GM23248 (cell line): ENCODE results near the gene NNT. TPM values are rescaled to one million over a fixed set of nuclear protein-coding genes. Genes with fewer than 3 reads are reported as not detected.

Experiments
- DNase-seq: peaks from one replicate; pipeline ENCODE4 v3.0.0-alpha.2; 2015
- H2AFZ ChIP-seq: fragments of 200-600 bp; sonication (generic); 2 replicates; pipeline ENCODE4 v1.6.1; 2016; ENCODE audit warnings: antibody characterized with exemption
- H3F3A ChIP-seq: fragments of 200-600 bp; sonication (generic); 2 replicates; pipeline ENCODE4 v1.6.1; 2016; ENCODE audit warnings: mild to moderate bottlenecking, antibody characterized with exemption, mixed run types; ENCODE audit not compliant: insufficient read depth
- H3K27ac ChIP-seq: fragments of 200-600 bp; sonication (generic); 2 replicates; pipeline ENCODE4 v1.5.1; 2016; ENCODE audit warnings: mild to moderate bottlenecking
- H3K27me3 ChIP-seq: fragments of 200-600 bp; sonication (generic); replicated peaks from 2 replicates; pipeline ENCODE4 v1.6.1; 2016; ENCODE audit warnings: mild to moderate bottlenecking; ENCODE audit not compliant: insufficient read depth
- H3K36me3 ChIP-seq: fragments of 200-600 bp; sonication (generic); 2 replicates; pipeline ENCODE4 v1.6.1; 2016; ENCODE audit warnings: low read depth, mild to moderate bottlenecking
- H3K4me1 ChIP-seq: fragments of 200-600 bp; sonication (generic); 2 replicates; pipeline ENCODE4 v1.6.1; 2016; ENCODE audit warnings: mild to moderate bottlenecking; ENCODE audit not compliant: insufficient read depth
- H3K4me2 ChIP-seq: fragments of 200-600 bp; sonication (generic); one replicate; pipeline ENCODE4 v1.6.1; 2016; ENCODE audit warnings: mild to moderate bottlenecking; ENCODE audit not compliant: unreplicated experiment
- H3K4me3 ChIP-seq: fragments of 200-600 bp; sonication (generic); 2 replicates; pipeline ENCODE4 v1.5.1; 2016; ENCODE audit warnings: mild to moderate bottlenecking
- H3K79me2 ChIP-seq: fragments of 200-600 bp; sonication (generic); 2 replicates; pipeline ENCODE4 v1.6.1; 2016; ENCODE audit warnings: mild to moderate bottlenecking; ENCODE audit not compliant: insufficient read depth
- H3K9ac ChIP-seq: fragments of 200-600 bp; sonication (generic); 2 replicates; pipeline ENCODE4 v1.6.1; 2016; ENCODE audit warnings: mild to moderate bottlenecking
- H3K9me2 ChIP-seq: fragments of 200-600 bp; sonication (generic); 2 replicates; pipeline ENCODE4 v1.6.1; 2016; ENCODE audit warnings: mixed run types, mild to moderate bottlenecking, moderate library complexity; ENCODE audit not compliant: insufficient read depth
- H3K9me3 ChIP-seq: fragments of 200-600 bp; sonication (generic); one replicate; pipeline ENCODE4 v1.6.1; 2017; ENCODE audit warnings: low read depth
- H4K20me1 ChIP-seq: fragments of 200-600 bp; sonication (generic); 2 replicates; pipeline ENCODE4 v1.6.0; 2016; ENCODE audit not compliant: insufficient read depth
- EZH2 ChIP-seq: fragments of 200-600 bp; sonication (generic); IDR thresholded peaks from 2 replicates; pipeline ENCODE4 v1.6.1; 2018; ENCODE audit warnings: antibody characterized with exemption, mild to moderate bottlenecking; ENCODE audit not compliant: insufficient read depth, poor library complexity, severe bottlenecking
- EZH2phosphoT487 ChIP-seq: fragments of 200-600 bp; sonication (generic); IDR thresholded peaks from 2 replicates; pipeline ENCODE4 v1.6.1; 2018; ENCODE audit warnings: antibody characterized with exemption, moderate library complexity, mild to moderate bottlenecking, low read depth; ENCODE audit not compliant: insufficient read depth
- WGBS, 2 experiments: methylation state at CpG; one replicate each; pipeline ENCODE4 v1.1.6; 2015 to 2017; ENCODE audit warnings: low lambda C conversion rate in 2 of 2, low coverage in 1 of 2; ENCODE audit errors: missing lambda C conversion rate in 2 of 2; 5-methylcytosine and 5-hydroxymethylcytosine counted together
- in situ Hi-C: fragments of 300-500 bp; cut with MboI; formaldehyde crosslinking; loops from 2 replicates; pipeline ENCODE4 v1.15.0; 2020
- polyA plus RNA-seq: library from polyadenylated mRNA; unstranded; fragments of >200 nt; fragmentation: Nextera tagmentation; extraction: Ambion mirVana; gene quantifications from 2 replicates; pipeline ENCODE4 v1.2.1, GENCODE V29; 2016
- total RNA-seq: library from RNA; depleted of rRNA; stranded (reverse); fragments of >200 nt; shearing (Covaris generic); gene quantifications from 2 replicates; pipeline ENCODE4 v1.2.3, GENCODE V29; 2014

The NNT gene
- total and polyA plus RNA-seq, 2 experiments from 2014 or later: 33.9 to 47.2 TPM

- no peak for DNase-seq
- no peak for TF ChIP-seq EZH2
- TF ChIP-seq EZH2phosphoT487: no peak
- WGBS, 2 experiments: 92% methylated on average over 6 of the region's 6 CpGs
- in situ Hi-C loops: no loop called here
- no peaks in the 10 kb centered on the region for H4K20me1 ChIP-seq
- H3K9ac ChIP-seq: no peak overlapping the region
- H2AFZ ChIP-seq: no peak overlapping the region
- H3K4me3 ChIP-seq: no peak overlapping the region
- H3K4me1 ChIP-seq: peaks cover 19% of the 10 kb centered on the region
- no peak overlapping the region for H3K27ac ChIP-seq
- H3K79me2 ChIP-seq: no peaks in the 10 kb centered on the region
- H3K36me3 ChIP-seq: peaks cover 19% of the 10 kb centered on the region
- H3K27me3 ChIP-seq: no peaks in the 10 kb centered on the region
- H3K9me2 ChIP-seq: no peaks in the 10 kb centered on the region
- peaks cover 18% of the 10 kb centered on the region for H3F3A ChIP-seq
- no peaks in the 10 kb centered on the region for H3K9me3 ChIP-seq
- no peak overlapping the region for H3K4me2 ChIP-seq
Measured at GRCh38 chr5:43652537-43653302, 49.7 kb downstream of the NNT start.

GRCh38 chr5:43658509-43658908 is 55.5 kb downstream of the NNT start:
- no peak overlapping the region for H2AFZ ChIP-seq
- peak overlapping the region; percentile 41 for H3K27ac ChIP-seq
- no peak overlapping the region for H3K4me2 ChIP-seq
- H3K27me3 ChIP-seq: no peaks in the 10 kb centered on the region
- peaks cover 19% of the 10 kb centered on the region for H3F3A ChIP-seq
- peaks cover 17% of the 10 kb centered on the region; the same call in 1 of the 2 replicates for H3K36me3 ChIP-seq
- no peaks in the 10 kb centered on the region for H3K9me3 ChIP-seq
- H4K20me1 ChIP-seq: no peaks in the 10 kb centered on the region
- no peak overlapping the region for H3K4me3 ChIP-seq
- H3K9me2 ChIP-seq: no peaks in the 10 kb centered on the region
- H3K9ac ChIP-seq: peak overlapping the region; percentile 25; the same call in 1 of the 2 replicates
- H3K4me1 ChIP-seq: peaks cover 13% of the 10 kb centered on the region
- H3K79me2 ChIP-seq: no peaks in the 10 kb centered on the region
- 19 to 23% methylated on average over 1 of the region's 1 CpG for WGBS, 2 experiments
- in situ Hi-C loops: no loop called here
- TF ChIP-seq EZH2phosphoT487 (no peak), EZH2 (no peak)
- peak; percentile 81 for DNase-seq

- Histone ChIP-seq H3K36me3 (peaks cover 15% of the 10 kb centered on the region; the same call in 1 of the 2 replicates), H3K9me3 (no peaks in the 10 kb centered on the region), H3K4me1 (peaks cover 17% of the 10 kb centered on the region), H3K27ac (peak overlapping the region; percentile 41; the same call in 1 of the 2 replicates), H4K20me1 (no peaks in the 10 kb centered on the region), H2AFZ (no peak overlapping the region), H3K4me3 (no peak overlapping the region), H3K79me2 (no peaks in the 10 kb centered on the region), H3K9me2 (no peaks in the 10 kb centered on the region), H3K27me3 (no peaks in the 10 kb centered on the region), H3K9ac (peak overlapping the region; percentile 25; the same call in 1 of the 2 replicates), H3K4me2 (no peak overlapping the region), H3F3A (peaks cover 19% of the 10 kb centered on the region)
- TF ChIP-seq EZH2: no peak
- TF ChIP-seq EZH2phosphoT487: no peak
- 72% methylated on average over 4 of the region's 4 CpGs for WGBS, 2 experiments
- no peak for DNase-seq
- in situ Hi-C loops: no loop called here
Measured at GRCh38 chr5:43659075-43659474, 56.1 kb downstream of the NNT start.

- Histone ChIP-seq H3K27ac (no peak overlapping the region), H4K20me1 (no peaks in the 10 kb centered on the region), H2AFZ (no peak overlapping the region), H3K36me3 (peaks cover 14% of the 10 kb centered on the region; the same call in 1 of the 2 replicates), H3K79me2 (no peaks in the 10 kb centered on the region), H3K9me2 (no peaks in the 10 kb centered on the region), H3K27me3 (no peaks in the 10 kb centered on the region), H3K4me2 (no peak overlapping the region), H3K4me3 (no peak overlapping the region), H3F3A (peaks cover 19% of the 10 kb centered on the region), H3K9me3 (no peaks in the 10 kb centered on the region), H3K9ac (no peak overlapping the region), H3K4me1 (peaks cover 26% of the 10 kb centered on the region)
- peak; percentile 71 for DNase-seq
- 6 to 51% methylated on average over 1 to 2 of the region's 2 CpGs for WGBS, 2 experiments
- TF ChIP-seq EZH2: no peak
- no peak for TF ChIP-seq EZH2phosphoT487
- in situ Hi-C loops: no loop called here
Measured at GRCh38 chr5:43661102-43661501, 58.1 kb downstream of the NNT start.
